ENCODE data around the gene HPS1. TPM values are rescaled to one million over a fixed set of nuclear protein-coding genes. Genes with fewer than 3 reads are reported as not detected.

Gene HPS1
- total RNA-seq, 1 donor from 2014 or later: 31.9 TPM

DNA sequence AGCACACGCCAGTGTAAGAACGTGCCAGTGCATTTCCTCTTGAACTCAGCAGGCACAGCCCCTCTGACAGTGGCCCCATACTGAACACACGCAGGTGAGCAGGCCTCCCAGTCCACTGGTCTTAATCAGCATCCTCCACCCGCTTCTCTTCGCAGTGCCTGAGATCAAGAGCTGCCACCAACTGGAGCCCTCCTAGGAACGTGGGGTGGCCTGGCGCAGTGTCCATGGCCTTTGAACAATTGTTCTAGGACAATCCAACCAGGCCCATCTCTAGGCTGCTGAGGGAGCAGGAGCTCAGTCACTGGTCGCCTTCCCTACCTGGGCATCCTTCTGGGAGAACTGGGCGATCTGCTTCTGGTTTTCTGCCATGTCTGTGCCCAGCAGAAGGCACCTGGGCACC, 47.0 kb downstream of the HPS1 start:
- Histone ChIP-seq H3K27ac (replicated peaks) (no peak overlapping the region), H3K9me3 (replicated peaks) (no peaks in the 10 kb centered on the region), H3K4me1 (peaks cover 2% of the 10 kb centered on the region), H3K4me3 (no peak overlapping the region), H3K36me3 (peaks cover 38% of the 10 kb centered on the region), H3K27me3 (ENCODE audit: low read depth) (no peaks in the 10 kb centered on the region)
- DNase-seq: no peak
- intact Hi-C loops (cut with micrococcal nuclease): no loop called here
- TF ChIP-seq, protein P1, sequence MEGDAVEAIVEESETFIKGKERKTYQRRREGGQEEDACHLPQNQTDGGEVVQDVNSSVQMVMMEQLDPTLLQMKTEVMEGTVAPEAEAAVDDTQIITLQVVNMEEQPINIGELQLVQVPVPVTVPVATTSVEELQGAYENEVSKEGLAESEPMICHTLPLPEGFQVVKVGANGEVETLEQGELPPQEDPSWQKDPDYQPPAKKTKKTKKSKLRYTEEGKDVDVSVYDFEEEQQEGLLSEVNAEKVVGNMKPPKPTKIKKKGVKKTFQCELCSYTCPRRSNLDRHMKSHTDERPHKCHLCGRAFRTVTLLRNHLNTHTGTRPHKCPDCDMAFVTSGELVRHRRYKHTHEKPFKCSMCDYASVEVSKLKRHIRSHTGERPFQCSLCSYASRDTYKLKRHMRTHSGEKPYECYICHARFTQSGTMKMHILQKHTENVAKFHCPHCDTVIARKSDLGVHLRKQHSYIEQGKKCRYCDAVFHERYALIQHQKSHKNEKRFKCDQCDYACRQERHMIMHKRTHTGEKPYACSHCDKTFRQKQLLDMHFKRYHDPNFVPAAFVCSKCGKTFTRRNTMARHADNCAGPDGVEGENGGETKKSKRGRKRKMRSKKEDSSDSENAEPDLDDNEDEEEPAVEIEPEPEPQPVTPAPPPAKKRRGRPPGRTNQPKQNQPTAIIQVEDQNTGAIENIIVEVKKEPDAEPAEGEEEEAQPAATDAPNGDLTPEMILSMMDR (IDR thresholded peaks at IDR 0.05; ENCODE audit: borderline replicate concordance): no peak

DNA sequence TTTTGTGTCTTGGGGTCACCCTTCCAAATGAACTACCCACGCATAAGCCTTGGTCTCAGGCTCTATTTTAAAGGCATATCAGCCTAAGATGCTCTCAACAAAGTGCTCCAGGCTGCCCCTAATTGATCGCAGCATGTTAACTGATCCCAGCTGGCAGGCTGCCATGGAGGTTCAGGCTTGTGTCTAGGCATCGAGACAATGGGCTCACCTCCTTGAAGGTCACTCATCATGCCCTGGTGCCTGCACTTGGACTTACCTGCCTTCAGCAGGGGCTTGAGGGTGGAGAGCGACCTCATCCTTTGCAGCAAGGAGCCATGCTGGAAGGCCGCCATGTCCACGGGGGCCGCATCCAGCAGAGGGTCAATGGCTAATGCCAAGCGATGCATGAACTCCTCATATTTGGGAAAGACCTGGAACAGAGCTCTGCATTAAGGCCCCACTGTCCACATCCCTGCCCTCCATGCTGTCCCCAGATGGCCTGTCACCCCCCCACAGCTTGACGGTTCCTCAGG, 49.6 kb downstream of the HPS1 start:
- TF ChIP-seq, protein P1 (IDR thresholded peaks at IDR 0.05; ENCODE audit: borderline replicate concordance): no peak
- intact Hi-C loops (cut with micrococcal nuclease): no loop called here
- peaks cover 5% of the 10 kb centered on the region for H3K4me1 ChIP-seq

DNA sequence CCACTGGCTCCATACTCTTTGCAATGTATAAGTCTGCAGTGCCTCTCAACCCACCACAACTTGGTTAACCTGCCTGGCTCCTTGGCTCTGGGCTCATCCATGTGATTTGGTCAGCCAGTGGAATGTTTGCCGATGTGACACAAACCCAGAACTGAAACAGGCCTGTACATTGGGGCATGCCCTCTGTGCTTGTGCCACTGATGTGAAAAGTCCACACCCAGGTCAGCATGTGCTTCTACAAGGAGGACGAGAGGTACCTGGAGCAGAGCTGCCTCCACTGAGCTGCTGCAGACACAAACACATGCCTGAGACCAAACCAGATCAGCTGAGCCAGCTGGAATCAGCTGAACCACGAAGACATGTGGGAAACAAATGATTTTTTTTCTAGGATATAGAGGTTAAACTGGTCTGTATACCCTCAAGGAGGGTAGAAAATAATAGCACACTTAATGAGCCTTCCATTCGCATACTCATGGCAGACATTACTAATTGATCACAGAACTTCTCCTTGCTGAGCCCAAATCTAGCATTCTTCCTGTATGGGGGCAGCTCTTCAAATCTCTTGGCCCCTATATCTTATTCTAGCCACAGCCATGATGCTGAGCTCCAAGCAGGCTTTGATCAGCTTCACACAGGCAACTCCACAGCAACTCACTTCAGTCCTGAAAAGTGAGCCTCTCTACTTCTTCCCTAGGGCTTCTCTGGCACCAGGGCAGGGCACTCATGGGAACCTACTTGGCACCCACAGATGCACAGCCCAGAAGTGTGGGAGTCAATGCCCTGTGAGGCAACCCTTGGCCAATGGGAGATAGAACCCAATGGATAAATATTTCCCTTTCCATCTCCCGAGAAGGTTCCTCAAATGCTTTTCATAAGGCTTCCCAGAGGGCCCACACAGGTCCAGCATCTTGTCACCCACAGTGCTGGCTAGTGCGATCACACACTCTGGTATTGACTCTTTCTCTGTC, 50.4 kb downstream of the HPS1 start:
- Histone ChIP-seq H3K4me1 (peaks cover 12% of the 10 kb centered on the region), H3K36me3 (peaks cover 33% of the 10 kb centered on the region), H3K9me3 (replicated peaks) (no peaks in the 10 kb centered on the region), H3K4me3 (no peak overlapping the region), H3K27me3 (ENCODE audit: low read depth) (no peaks in the 10 kb centered on the region), H3K27ac (replicated peaks) (no peak overlapping the region)
- intact Hi-C loops (cut with micrococcal nuclease): no loop called here
- TF ChIP-seq, protein P1 (IDR thresholded peaks at IDR 0.05; ENCODE audit: borderline replicate concordance): no peak
- no peak for DNase-seq

More for the DNA sequence above, 49.6 kb downstream of the HPS1 start:
- no peak for DNase-seq
- no peak overlapping the region for H3K27ac ChIP-seq (replicated peaks)
- no peaks in the 10 kb centered on the region for H3K27me3 ChIP-seq (ENCODE audit: low read depth)
- H3K36me3 ChIP-seq: peaks cover 33% of the 10 kb centered on the region
- no peaks in the 10 kb centered on the region for H3K9me3 ChIP-seq (replicated peaks)
- H3K4me3 ChIP-seq: no peak overlapping the region

DNA sequence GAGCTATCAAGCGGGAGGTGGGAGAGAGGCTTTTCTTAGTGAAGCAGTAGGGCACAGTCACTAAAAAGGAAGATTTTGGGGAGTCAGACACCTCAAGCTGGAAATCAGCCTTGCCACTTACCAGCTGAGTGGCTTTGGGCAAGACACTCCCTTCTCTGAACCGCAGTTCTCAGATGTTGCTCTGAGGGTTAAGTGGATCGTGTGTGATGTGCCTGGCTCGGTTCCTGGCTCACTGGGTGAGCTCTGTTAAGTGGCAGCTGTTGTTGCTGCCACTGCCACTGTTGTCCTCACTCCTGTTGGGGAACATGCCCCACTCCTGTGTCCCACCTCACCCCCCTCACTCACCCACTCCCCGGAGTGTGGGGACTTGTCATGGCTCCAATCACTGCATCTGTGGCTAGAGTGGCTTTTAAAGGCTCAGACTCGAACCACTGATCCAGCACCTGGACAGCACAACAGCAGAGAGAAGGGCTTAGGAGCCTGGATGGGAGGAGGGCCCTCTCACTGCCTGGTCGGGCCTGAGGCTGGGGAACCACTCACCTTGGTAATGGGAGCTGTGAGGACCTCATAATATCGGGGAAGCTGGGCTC, 51.8 kb downstream of the HPS1 start:
- Histone ChIP-seq H3K36me3 (peaks cover 33% of the 10 kb centered on the region), H3K27me3 (ENCODE audit: low read depth) (no peaks in the 10 kb centered on the region), H3K4me1 (peaks cover 15% of the 10 kb centered on the region), H3K27ac (replicated peaks) (no peak overlapping the region), H3K9me3 (replicated peaks) (no peaks in the 10 kb centered on the region), H3K4me3 (no peak overlapping the region)
- no peak for DNase-seq
- intact Hi-C loops (cut with micrococcal nuclease): no loop called here
- TF ChIP-seq, protein P1 (IDR thresholded peaks at IDR 0.05; ENCODE audit: borderline replicate concordance): no peak

DNA sequence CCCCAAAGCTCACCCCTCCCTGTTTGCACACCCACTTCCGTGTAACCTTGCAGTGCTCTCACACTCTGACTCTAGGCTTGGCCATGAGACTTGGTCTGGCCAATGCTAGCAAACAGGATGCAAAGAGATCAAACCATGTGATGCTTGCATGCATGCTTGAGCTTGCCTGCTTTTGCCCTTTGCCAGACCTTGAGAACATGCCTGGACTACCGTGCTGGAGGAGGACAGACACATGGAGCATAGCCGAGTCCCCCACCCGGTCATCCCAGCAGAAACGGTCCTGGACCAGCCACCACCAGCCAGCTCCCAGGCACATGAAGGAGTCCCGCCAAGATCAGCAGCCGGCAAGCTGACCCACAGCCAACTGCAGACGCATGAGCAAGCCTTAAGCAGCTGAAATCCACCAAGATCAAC, 55.1 kb downstream of the HPS1 start:
- TF ChIP-seq, protein P1 (IDR thresholded peaks at IDR 0.05; ENCODE audit: borderline replicate concordance): no peak
- Histone ChIP-seq H3K4me1 (peaks cover 15% of the 10 kb centered on the region), H3K36me3 (peaks cover 33% of the 10 kb centered on the region), H3K9me3 (replicated peaks) (no peaks in the 10 kb centered on the region), H3K27ac (replicated peaks) (no peak overlapping the region), H3K4me3 (no peak overlapping the region), H3K27me3 (ENCODE audit: low read depth) (no peaks in the 10 kb centered on the region)
- DNase-seq: peak; percentile 73
- intact Hi-C loops (cut with micrococcal nuclease): no loop called here
